GM23248 (cell line): Measurements from ENCODE around the gene NPIPB8. TPM values are rescaled to one million over a fixed set of nuclear protein-coding genes. Genes with fewer than 3 reads are reported as not detected.
"Not testable (repeated sequence)": the region's sequence is repeated elsewhere in the genome, so short reads cannot be mapped to it uniquely, and the experiment has no call there.

ENCODE experiments used
- DNase-seq: peaks from one replicate; pipeline ENCODE4 v3.0.0-alpha.2; 2015
- H2AFZ ChIP-seq: fragments of 200-600 bp; sonication (generic); 2 replicates; pipeline ENCODE4 v1.6.1; 2016; ENCODE audit warnings: antibody characterized with exemption
- H3F3A ChIP-seq: fragments of 200-600 bp; sonication (generic); 2 replicates; pipeline ENCODE4 v1.6.1; 2016; ENCODE audit warnings: mild to moderate bottlenecking, antibody characterized with exemption, mixed run types; ENCODE audit not compliant: insufficient read depth
- H3K27ac ChIP-seq: fragments of 200-600 bp; sonication (generic); 2 replicates; pipeline ENCODE4 v1.5.1; 2016; ENCODE audit warnings: mild to moderate bottlenecking
- H3K27me3 ChIP-seq: fragments of 200-600 bp; sonication (generic); replicated peaks from 2 replicates; pipeline ENCODE4 v1.6.1; 2016; ENCODE audit warnings: mild to moderate bottlenecking; ENCODE audit not compliant: insufficient read depth
- H3K36me3 ChIP-seq: fragments of 200-600 bp; sonication (generic); 2 replicates; pipeline ENCODE4 v1.6.1; 2016; ENCODE audit warnings: low read depth, mild to moderate bottlenecking
- H3K4me1 ChIP-seq: fragments of 200-600 bp; sonication (generic); 2 replicates; pipeline ENCODE4 v1.6.1; 2016; ENCODE audit warnings: mild to moderate bottlenecking; ENCODE audit not compliant: insufficient read depth
- H3K4me2 ChIP-seq: fragments of 200-600 bp; sonication (generic); one replicate; pipeline ENCODE4 v1.6.1; 2016; ENCODE audit warnings: mild to moderate bottlenecking; ENCODE audit not compliant: unreplicated experiment
- H3K4me3 ChIP-seq: fragments of 200-600 bp; sonication (generic); 2 replicates; pipeline ENCODE4 v1.5.1; 2016; ENCODE audit warnings: mild to moderate bottlenecking
- H3K79me2 ChIP-seq: fragments of 200-600 bp; sonication (generic); 2 replicates; pipeline ENCODE4 v1.6.1; 2016; ENCODE audit warnings: mild to moderate bottlenecking; ENCODE audit not compliant: insufficient read depth
- H3K9ac ChIP-seq: fragments of 200-600 bp; sonication (generic); 2 replicates; pipeline ENCODE4 v1.6.1; 2016; ENCODE audit warnings: mild to moderate bottlenecking
- H3K9me2 ChIP-seq: fragments of 200-600 bp; sonication (generic); 2 replicates; pipeline ENCODE4 v1.6.1; 2016; ENCODE audit warnings: mixed run types, mild to moderate bottlenecking, moderate library complexity; ENCODE audit not compliant: insufficient read depth
- H3K9me3 ChIP-seq: fragments of 200-600 bp; sonication (generic); one replicate; pipeline ENCODE4 v1.6.1; 2017; ENCODE audit warnings: low read depth
- H4K20me1 ChIP-seq: fragments of 200-600 bp; sonication (generic); 2 replicates; pipeline ENCODE4 v1.6.0; 2016; ENCODE audit not compliant: insufficient read depth
- EZH2 ChIP-seq: fragments of 200-600 bp; sonication (generic); IDR thresholded peaks from 2 replicates; pipeline ENCODE4 v1.6.1; 2018; ENCODE audit warnings: antibody characterized with exemption, mild to moderate bottlenecking; ENCODE audit not compliant: insufficient read depth, poor library complexity, severe bottlenecking
- EZH2phosphoT487 ChIP-seq: fragments of 200-600 bp; sonication (generic); IDR thresholded peaks from 2 replicates; pipeline ENCODE4 v1.6.1; 2018; ENCODE audit warnings: antibody characterized with exemption, moderate library complexity, mild to moderate bottlenecking, low read depth; ENCODE audit not compliant: insufficient read depth
- WGBS, 2 experiments: methylation state at CpG; one replicate each; pipeline ENCODE4 v1.1.6; 2015 to 2017; ENCODE audit warnings: low lambda C conversion rate in 2 of 2, low coverage in 1 of 2; ENCODE audit errors: missing lambda C conversion rate in 2 of 2; 5-methylcytosine and 5-hydroxymethylcytosine counted together
- in situ Hi-C: fragments of 300-500 bp; cut with MboI; formaldehyde crosslinking; loops from 2 replicates; pipeline ENCODE4 v1.15.0; 2020
- polyA plus RNA-seq: library from polyadenylated mRNA; unstranded; fragments of >200 nt; fragmentation: Nextera tagmentation; extraction: Ambion mirVana; gene quantifications from 2 replicates; pipeline ENCODE4 v1.2.1, GENCODE V29; 2016
- total RNA-seq: library from RNA; depleted of rRNA; stranded (reverse); fragments of >200 nt; shearing (Covaris generic); gene quantifications from 2 replicates; pipeline ENCODE4 v1.2.3, GENCODE V29; 2014

NPIPB8 gene
- total and polyA plus RNA-seq, 2 experiments from 2014 or later: not detected

DNA sequence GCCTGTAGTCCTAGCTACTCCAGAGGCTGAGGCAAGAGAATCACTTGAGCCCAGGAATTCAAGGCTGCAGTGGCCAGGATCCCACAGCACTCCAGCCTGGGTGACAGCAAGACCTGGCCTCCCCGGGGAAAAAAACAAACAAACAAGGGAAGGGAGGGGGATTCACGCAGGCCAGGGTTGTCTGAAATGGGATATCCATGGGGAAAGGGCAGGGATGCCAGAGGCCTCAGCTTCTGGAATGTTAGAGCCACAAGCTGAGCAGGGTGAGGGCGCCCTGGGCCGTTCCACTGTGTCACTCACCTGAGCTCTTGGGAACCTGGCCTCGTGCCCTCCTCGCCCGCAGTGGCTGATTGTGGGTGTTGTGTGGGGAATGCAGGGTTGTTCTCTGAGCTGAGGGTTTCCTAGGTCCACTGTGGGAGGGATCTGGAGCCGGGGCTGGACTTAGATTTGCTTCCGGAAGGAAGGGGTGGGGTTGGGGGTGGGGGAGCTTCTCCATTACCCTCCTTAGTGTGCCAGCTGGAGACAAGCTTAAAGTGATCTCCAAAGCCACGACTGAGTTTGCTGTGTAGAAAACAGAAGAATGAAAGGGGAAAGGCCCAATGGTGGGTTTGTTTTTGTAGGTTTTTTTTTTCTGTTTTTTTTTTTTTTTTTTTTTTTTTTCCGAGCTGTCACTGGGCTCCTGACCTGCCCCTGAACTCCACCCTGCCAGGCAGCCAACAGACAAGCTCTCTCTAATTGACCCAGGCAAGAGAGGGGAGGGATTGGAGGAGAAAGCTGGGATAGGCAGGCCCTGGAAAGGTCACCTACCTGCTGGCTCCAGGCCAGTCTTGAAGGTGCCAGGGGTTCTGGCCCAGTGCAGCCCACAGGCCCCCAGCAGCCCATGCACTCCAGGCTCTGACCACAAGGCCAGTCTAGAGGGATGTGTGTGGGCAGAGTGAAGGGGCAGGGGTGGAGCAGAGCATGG is 28.0 kb upstream of the NPIPB8 start, which contains the start of gene SULT1A1:
TSS of gene SULT1A1 (minus strand) at position 414 of the 964 bp plus-strand sequence. CDS start 1,189 bp downstream, outside the sequence.
- Histone ChIP-seq H3K9ac (no peak within 1 kb of the TSS), H2AFZ (no peak within 1 kb of the TSS), H3F3A (no peaks in the 10 kb centered on the region), H3K27me3 (no peaks in the 10 kb centered on the region; the same call in 1 of the 2 replicates), H3K4me3 (no peak within 1 kb of the TSS), H3K36me3 (no peaks in the 10 kb centered on the region), H3K4me1 (no peaks in the 10 kb centered on the region), H3K4me2 (no peak within 1 kb of the TSS), H3K9me2 (no peaks in the 10 kb centered on the region), H3K27ac (no peak within 1 kb of the TSS), H3K9me3 (no peaks in the 10 kb centered on the region), H3K79me2 (no peaks in the 10 kb centered on the region), H4K20me1 (no peaks in the 10 kb centered on the region)
- in situ Hi-C loops: no loop called here
- WGBS, 2 experiments: 66 to 74% methylated on average over 11 of the region's 11 CpGs
- TF ChIP-seq EZH2: no peak
- DNase-seq: no peak

DNA sequence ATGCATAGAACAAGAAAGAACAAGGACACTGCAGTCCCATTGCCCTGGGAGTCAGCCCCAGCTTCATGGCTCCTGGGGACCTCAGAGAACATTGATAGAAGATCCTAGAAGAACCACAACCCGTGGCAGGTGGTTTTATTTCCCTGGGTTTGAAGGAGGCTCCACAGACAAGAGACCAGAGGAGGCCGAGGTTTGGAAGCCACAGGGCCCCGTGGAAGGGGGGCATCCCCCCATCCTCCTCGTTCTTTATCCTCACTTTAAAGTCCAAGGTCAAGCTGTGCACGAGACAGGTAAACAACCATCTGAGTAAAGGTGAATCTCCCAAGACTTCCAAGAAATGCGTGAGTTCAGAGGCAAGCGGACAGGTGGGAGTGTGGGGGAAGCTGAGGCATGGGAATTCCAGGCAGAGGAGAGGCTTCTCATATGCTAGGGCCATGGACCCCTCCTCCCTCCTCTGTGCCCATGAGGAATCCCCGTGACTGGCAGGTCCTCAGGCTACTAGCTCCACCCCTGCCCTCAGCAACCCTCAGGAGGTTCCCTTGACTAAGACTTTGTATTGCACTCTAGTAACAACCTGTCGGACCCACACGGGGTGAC is 27.2 kb upstream of the NPIPB8 start:
- TF ChIP-seq EZH2phosphoT487 (no peak), EZH2 (no peak)
- H3K27me3 ChIP-seq: no peaks in the 10 kb centered on the region
- H4K20me1 ChIP-seq: no peaks in the 10 kb centered on the region
- H3K4me3 ChIP-seq: no peak overlapping the region
- no peaks in the 10 kb centered on the region for H3K79me2 ChIP-seq
- no peaks in the 10 kb centered on the region for H3K9me2 ChIP-seq
- H3F3A ChIP-seq: no peaks in the 10 kb centered on the region
- H3K9ac ChIP-seq: no peak overlapping the region
- no peak overlapping the region for H2AFZ ChIP-seq
- no peaks in the 10 kb centered on the region for H3K36me3 ChIP-seq
- no peak for DNase-seq
- no peaks in the 10 kb centered on the region for H3K9me3 ChIP-seq
- H3K4me2 ChIP-seq: no peak overlapping the region
- no peaks in the 10 kb centered on the region for H3K4me1 ChIP-seq
- no peak overlapping the region for H3K27ac ChIP-seq
- WGBS, 2 experiments: 58% methylated on average over 10 of the region's 10 CpGs
- in situ Hi-C loops: no loop called here

DNA sequence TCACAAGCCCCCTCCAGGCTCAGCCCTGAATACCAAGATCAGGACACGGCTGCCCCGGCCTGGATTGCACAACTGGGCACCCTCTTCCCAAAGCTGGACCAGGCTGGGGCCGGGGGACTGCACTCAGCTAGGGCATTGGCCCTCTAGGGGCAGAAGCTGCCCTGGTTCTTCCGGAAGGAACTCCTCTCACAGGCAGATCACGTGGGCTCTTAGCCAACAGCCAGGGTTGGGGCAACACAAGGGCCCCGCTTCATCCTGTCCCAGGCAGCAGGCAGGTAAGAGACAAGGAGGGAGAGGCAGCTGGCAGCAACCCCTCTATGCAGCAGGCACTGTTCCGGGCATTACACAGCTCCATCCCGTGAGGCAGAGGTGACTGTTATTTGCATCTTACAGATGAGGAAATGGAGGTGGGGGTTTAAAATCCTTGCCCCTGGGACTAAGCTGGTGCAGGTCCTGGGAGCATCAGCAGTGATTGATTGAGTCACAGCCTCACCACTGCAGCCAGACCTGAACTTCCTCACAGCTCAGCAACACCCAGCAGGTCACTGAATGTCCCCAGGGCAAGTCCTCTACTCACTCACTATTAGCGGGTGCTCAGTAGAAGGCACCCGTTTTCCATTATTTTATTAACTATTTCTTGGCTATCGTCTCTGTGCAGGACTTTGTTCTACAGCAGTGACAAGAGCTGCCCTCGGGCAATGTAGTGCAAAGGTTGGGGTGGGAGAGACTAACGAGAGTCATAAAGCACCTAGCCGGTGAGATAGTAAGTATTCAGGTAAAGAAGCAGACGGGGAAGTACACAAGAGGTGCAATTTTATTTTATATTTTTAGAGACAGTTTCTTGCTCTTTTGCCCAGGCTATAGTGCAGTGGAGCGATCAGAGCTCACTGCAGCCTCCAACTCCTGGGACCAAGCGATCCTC is 25.2 kb upstream of the NPIPB8 start:
- H3K4me3 ChIP-seq, in situ Hi-C loops, H3K9me2 ChIP-seq, H2AFZ ChIP-seq, H3K27ac ChIP-seq, H3K9me3 ChIP-seq, H3K4me2 ChIP-seq, H3K36me3 ChIP-seq, DNase-seq, H3K27me3 ChIP-seq, H3K4me1 ChIP-seq, H3K79me2 ChIP-seq, H3K9ac ChIP-seq, H4K20me1 ChIP-seq, H3F3A ChIP-seq: not testable (repeated sequence)
- no CpG with 5 or more reads among the region's 17 CpGs for WGBS, 2 experiments

DNA sequence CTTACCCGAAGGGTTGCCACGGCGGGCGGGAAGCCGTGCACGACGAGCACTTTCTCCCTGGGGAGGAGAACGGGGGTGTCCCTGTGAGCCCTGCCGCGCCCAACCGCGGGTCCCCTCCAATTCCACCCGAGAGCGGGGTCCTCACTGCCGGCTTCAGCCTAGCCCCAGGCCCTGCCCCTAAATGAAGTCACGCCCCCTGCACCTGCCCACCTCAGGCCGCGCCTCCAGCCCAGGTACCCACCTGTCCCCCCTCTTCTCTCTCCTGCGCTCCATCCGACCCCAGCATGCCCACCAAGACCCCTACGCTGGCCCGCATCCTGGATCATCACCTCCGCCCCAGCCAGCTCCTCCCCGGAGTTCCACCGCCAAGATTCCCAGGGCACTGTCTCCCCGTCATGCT is 24.0 kb upstream of the NPIPB8 start:
- H3K9me2 ChIP-seq, DNase-seq, H3F3A ChIP-seq, H3K4me3 ChIP-seq, H3K4me1 ChIP-seq, H4K20me1 ChIP-seq, H3K4me2 ChIP-seq, H3K79me2 ChIP-seq, H3K36me3 ChIP-seq, H3K9me3 ChIP-seq, in situ Hi-C loops, H3K9ac ChIP-seq, H3K27me3 ChIP-seq, H3K27ac ChIP-seq, H2AFZ ChIP-seq: not testable (repeated sequence)
- WGBS, 2 experiments: 20% methylated on average over 1 of the region's 26 CpGs; no CpG with 5 or more reads in 1 of the 2 experiments

DNA sequence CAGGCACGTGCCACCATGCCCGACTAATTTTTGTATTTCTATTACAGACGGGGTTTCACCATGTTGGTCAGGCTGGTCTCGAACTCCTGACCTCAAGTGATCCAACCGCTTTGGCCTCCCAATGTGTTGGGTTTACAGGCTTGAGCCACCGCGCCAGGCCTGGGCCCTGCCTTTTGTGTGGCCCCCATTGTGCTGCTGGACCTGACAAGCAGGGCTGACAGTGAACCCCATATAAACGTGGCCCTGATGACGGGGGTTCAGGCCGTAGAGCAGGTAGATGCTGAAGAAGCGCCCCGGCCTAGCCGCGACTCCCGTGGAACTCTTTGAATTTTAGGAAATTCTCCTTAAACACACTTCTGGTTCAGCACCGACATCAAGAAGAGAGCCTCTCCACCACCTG is 23.3 kb upstream of the NPIPB8 start:
- H3K79me2 ChIP-seq, H3K4me3 ChIP-seq, DNase-seq, H4K20me1 ChIP-seq, H3K9ac ChIP-seq, H3K4me1 ChIP-seq, H3K27me3 ChIP-seq, H3F3A ChIP-seq, H3K27ac ChIP-seq, in situ Hi-C loops, H3K36me3 ChIP-seq, H3K9me2 ChIP-seq, H2AFZ ChIP-seq, H3K4me2 ChIP-seq, H3K9me3 ChIP-seq: not testable (repeated sequence)
- WGBS, 2 experiments: 64 to 75% methylated on average over 7 to 12 of the region's 16 CpGs

DNA sequence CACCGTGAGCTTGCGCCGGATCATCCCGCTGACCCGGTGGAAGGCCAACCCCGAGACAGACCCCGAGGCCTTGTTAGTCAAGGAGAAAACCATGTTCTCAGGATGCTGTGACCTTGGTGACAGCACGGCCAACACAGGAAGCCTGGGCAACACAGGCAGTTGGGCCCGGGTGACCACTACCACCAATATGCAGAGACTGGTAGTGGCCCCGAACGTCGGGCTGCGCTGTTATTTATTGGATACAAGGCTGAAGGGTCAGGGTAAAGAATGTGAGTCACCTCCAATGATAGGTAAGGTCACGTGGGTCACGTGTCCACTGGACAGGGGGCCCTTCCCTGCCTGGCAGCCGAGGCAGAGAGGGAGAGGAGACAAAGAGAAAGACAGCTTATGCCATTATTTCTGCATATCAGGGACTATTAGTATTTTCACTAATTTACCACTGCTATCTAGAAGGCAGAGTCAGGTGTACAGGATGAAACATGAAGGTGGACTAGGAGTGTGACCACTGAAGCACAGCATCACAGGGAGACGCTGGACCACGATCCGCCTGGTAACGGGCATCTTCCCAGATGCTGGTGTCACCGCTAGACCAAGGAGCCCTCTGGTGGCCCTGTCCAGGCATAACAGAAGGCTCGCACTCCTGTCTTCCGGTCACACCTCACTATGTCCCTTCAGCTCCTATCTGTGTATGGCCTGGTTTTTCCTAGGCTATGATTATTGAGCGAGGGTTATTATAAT is 22.2 kb upstream of the NPIPB8 start:
- H4K20me1 ChIP-seq, H3K27ac ChIP-seq, H3K9ac ChIP-seq, H3K4me2 ChIP-seq, in situ Hi-C loops, H3F3A ChIP-seq, H3K27me3 ChIP-seq, H3K36me3 ChIP-seq, H3K9me3 ChIP-seq, H3K9me2 ChIP-seq, H2AFZ ChIP-seq, H3K4me3 ChIP-seq, H3K79me2 ChIP-seq, H3K4me1 ChIP-seq: not testable (repeated sequence)
- WGBS, 2 experiments: 41 to 42% methylated on average over 17 to 18 of the region's 24 CpGs
- peak; percentile 55 for DNase-seq
